GM20431 (cell line): ENCODE data around the gene CHCHD3.

Source experiments
- in situ Hi-C: fragments of 300-500 bp; cut with MseI, MboI; formaldehyde crosslinking; loops from one replicate; pipeline ENCODE4 v1.15.0; 2020; ENCODE audit warnings: low sequenced_read_pairs; ENCODE audit not compliant: unreplicated experiment

Gene CHCHD3

GRCh38 chr7:132878204-132878919 lies 203.5 kb downstream of the CHCHD3 start:
- in situ Hi-C loops = no loop called here

- in situ Hi-C loops = no loop called here
These were observed 204.3 kb downstream of the CHCHD3 start for GRCh38 chr7:132877573-132877972.

GRCh38 chr7:132876576-132876975 lies 205.3 kb downstream of the CHCHD3 start:
- in situ Hi-C loops = no loop called here

GRCh38 chr7:132872034-132872433 lies 209.9 kb downstream of the CHCHD3 start:
- in situ Hi-C loops = no loop called here

- in situ Hi-C loops = no loop called here
These were observed 210.5 kb downstream of the CHCHD3 start for GRCh38 chr7:132871419-132871818.

- in situ Hi-C loops = no loop called here
These were observed 212.6 kb downstream of the CHCHD3 start for GRCh38 chr7:132869166-132869861.

GRCh38 chr7:132866551-132866950 lies 215.3 kb downstream of the CHCHD3 start:
- in situ Hi-C loops = no loop called here

- in situ Hi-C loops = no loop called here
These were observed 215.8 kb downstream of the CHCHD3 start for GRCh38 chr7:132866144-132866531.

GRCh38 chr7:132865366-132866143 lies 216.3 kb downstream of the CHCHD3 start:
- in situ Hi-C loops = no loop called here

GRCh38 chr7:132861940-132862554 lies 219.8 kb downstream of the CHCHD3 start:
- in situ Hi-C loops = no loop called here

- in situ Hi-C loops = no loop called here
These were observed 220.5 kb downstream of the CHCHD3 start for GRCh38 chr7:132861424-132861823.

GRCh38 chr7:132859199-132859598 lies 222.7 kb downstream of the CHCHD3 start:
- in situ Hi-C loops = no loop called here

GRCh38 chr7:132858760-132859159 lies 223.1 kb downstream of the CHCHD3 start:
- in situ Hi-C loops = no loop called here

- in situ Hi-C loops = no loop called here
These were observed 223.6 kb downstream of the CHCHD3 start for GRCh38 chr7:132858251-132858650.

- in situ Hi-C loops = no loop called here
These were observed 224.2 kb downstream of the CHCHD3 start for GRCh38 chr7:132857703-132858102.

- in situ Hi-C loops = no loop called here
These were observed 224.9 kb downstream of the CHCHD3 start for GRCh38 chr7:132857031-132857430.

GRCh38 chr7:132856416-132856815 lies 225.5 kb downstream of the CHCHD3 start:
- in situ Hi-C loops = no loop called here

GRCh38 chr7:132855901-132856300 lies 226.0 kb downstream of the CHCHD3 start:
- in situ Hi-C loops = no loop called here

GRCh38 chr7:132854238-132854637 lies 227.7 kb downstream of the CHCHD3 start:
- in situ Hi-C loops = no loop called here

GRCh38 chr7:132847376-132847775 lies 234.5 kb downstream of the CHCHD3 start:
- in situ Hi-C loops = no loop called here

GRCh38 chr7:132846086-132846485 lies 235.8 kb downstream of the CHCHD3 start:
- in situ Hi-C loops = no loop called here
